ENCODE results near the gene SOWAHB. TPM values are rescaled to one million over a fixed set of nuclear protein-coding genes. Genes with fewer than 3 reads are reported as not detected.

The SOWAHB gene
- total and polyA plus RNA-seq, 2 donors (not counting 1 experiment from before 2014, with no cell fraction given), result 0.07 to 0.17 TPM

GRCh38 chr4:76886848-76887441 lies 11.0 kb downstream of the SOWAHB start:
- Histone ChIP-seq H3K27me3 (ENCODE audit: control insufficient read depth, insufficient read depth, low read length) (peaks cover 2% of the 10 kb centered on the region), H3K9ac (ENCODE audit: insufficient read depth, low read length) (no peak overlapping the region), H3K36me3 (ENCODE audit: control insufficient read depth, insufficient read depth, low read length) (no peaks in the 10 kb centered on the region), H4K20me1 (ENCODE audit: control insufficient read depth, extremely low read depth, insufficient read depth, low read length) (no peaks in the 10 kb centered on the region), H3K27ac (ENCODE audit: insufficient read depth, low read length) (no peak overlapping the region), H3K79me2 (ENCODE audit: control insufficient read depth, insufficient read depth, low read length) (no peaks in the 10 kb centered on the region), H3K4me1 (ENCODE audit: control insufficient read depth, extremely low read depth, insufficient read depth, low read length) (peaks cover 3% of the 10 kb centered on the region), H2AFZ (ENCODE audit: low read length) (no peak overlapping the region), H3K4me2 (ENCODE audit: extremely low read depth, insufficient read depth, low read length) (no peak overlapping the region), H3K4me3 (replicated peaks in 1 of 4; ENCODE audit: control extremely low read depth in 1 of 4, insufficient read depth in 1 of 4, low read depth in 3 of 4, low read length in 4 of 4) (no peak overlapping the region), H3K9me3 (ENCODE audit: control insufficient read depth, insufficient read depth, low read depth, low read length) (no peaks in the 10 kb centered on the region)
- TF ChIP-seq EZH2 (IDR thresholded peaks at IDR 0.05; ENCODE audit: low read length, missing control alignments) (no peak), CTCF (conservative IDR thresholded peaks at IDR 0.05 in 1 of 2, IDR thresholded peaks at IDR 0.05 in 1 of 2; ENCODE audit: low read depth in 1 of 2, low read length in 2 of 2) (no peak)
- no peak for DNase-seq (ENCODE audit: low read depth in 2 of 2)

- Histone ChIP-seq H3K27ac (ENCODE audit: insufficient read depth, low read length) (no peak overlapping the region), H3K4me2 (ENCODE audit: extremely low read depth, insufficient read depth, low read length) (no peak overlapping the region), H3K4me1 (ENCODE audit: control insufficient read depth, extremely low read depth, insufficient read depth, low read length) (peaks cover 3% of the 10 kb centered on the region), H3K79me2 (ENCODE audit: control insufficient read depth, insufficient read depth, low read length) (no peaks in the 10 kb centered on the region), H3K9ac (ENCODE audit: insufficient read depth, low read length) (no peak overlapping the region), H4K20me1 (ENCODE audit: control insufficient read depth, extremely low read depth, insufficient read depth, low read length) (no peaks in the 10 kb centered on the region), H3K4me3 (replicated peaks in 1 of 4; ENCODE audit: control extremely low read depth in 1 of 4, insufficient read depth in 1 of 4, low read depth in 3 of 4, low read length in 4 of 4) (no peak overlapping the region), H3K9me3 (ENCODE audit: control insufficient read depth, insufficient read depth, low read depth, low read length) (no peaks in the 10 kb centered on the region), H2AFZ (ENCODE audit: low read length) (no peak overlapping the region), H3K36me3 (ENCODE audit: control insufficient read depth, insufficient read depth, low read length) (no peaks in the 10 kb centered on the region), H3K27me3 (ENCODE audit: control insufficient read depth, insufficient read depth, low read length) (no peaks in the 10 kb centered on the region)
- no peak for DNase-seq (ENCODE audit: low read depth in 2 of 2)
- TF ChIP-seq CTCF (conservative IDR thresholded peaks at IDR 0.05 in 1 of 2, IDR thresholded peaks at IDR 0.05 in 1 of 2; ENCODE audit: low read depth in 1 of 2, low read length in 2 of 2) (no peak), EZH2 (IDR thresholded peaks at IDR 0.05; ENCODE audit: low read length, missing control alignments) (no peak)
These were observed 11.7 kb downstream of the SOWAHB start for GRCh38 chr4:76886214-76886613.

DNA sequence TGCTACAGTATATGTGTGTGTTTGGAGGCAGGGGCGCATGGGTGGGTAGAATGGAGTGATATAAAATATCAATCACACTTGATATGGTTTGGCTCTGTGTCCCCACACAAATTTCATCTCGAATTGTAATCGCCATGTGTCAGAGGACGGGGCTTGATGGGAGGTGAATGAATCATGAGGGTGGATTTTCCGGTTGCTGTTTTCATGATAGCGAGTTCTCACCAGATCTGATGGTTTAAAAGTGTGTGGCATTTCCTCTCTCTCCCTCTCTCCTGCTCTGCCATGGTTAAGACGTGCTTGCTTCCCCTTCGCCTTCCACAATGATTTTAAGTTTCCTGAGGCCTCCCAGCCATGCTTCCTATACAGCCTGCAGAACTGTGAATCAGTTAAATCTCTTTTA lies 14.8 kb downstream of the SOWAHB start:
- Histone ChIP-seq H3K4me3 (replicated peaks in 1 of 4; ENCODE audit: control extremely low read depth in 1 of 4, insufficient read depth in 1 of 4, low read depth in 3 of 4, low read length in 4 of 4) (no peak overlapping the region), H3K4me2 (ENCODE audit: extremely low read depth, insufficient read depth, low read length) (no peak overlapping the region), H3K9ac (ENCODE audit: insufficient read depth, low read length) (no peak overlapping the region), H3K27ac (ENCODE audit: insufficient read depth, low read length) (no peak overlapping the region), H4K20me1 (ENCODE audit: control insufficient read depth, extremely low read depth, insufficient read depth, low read length) (no peaks in the 10 kb centered on the region), H3K4me1 (ENCODE audit: control insufficient read depth, extremely low read depth, insufficient read depth, low read length) (peaks cover 3% of the 10 kb centered on the region), H3K36me3 (ENCODE audit: control insufficient read depth, insufficient read depth, low read length) (no peaks in the 10 kb centered on the region), H2AFZ (ENCODE audit: low read length) (no peak overlapping the region), H3K27me3 (ENCODE audit: control insufficient read depth, insufficient read depth, low read length) (no peaks in the 10 kb centered on the region), H3K9me3 (ENCODE audit: control insufficient read depth, insufficient read depth, low read depth, low read length) (no peaks in the 10 kb centered on the region), H3K79me2 (ENCODE audit: control insufficient read depth, insufficient read depth, low read length) (no peaks in the 10 kb centered on the region)
- peak; percentile 36 to 81 for DNase-seq (ENCODE audit: low read depth in 2 of 2)
- TF ChIP-seq EZH2 (IDR thresholded peaks at IDR 0.05; ENCODE audit: low read length, missing control alignments) (no peak), CTCF (conservative IDR thresholded peaks at IDR 0.05 in 1 of 2, IDR thresholded peaks at IDR 0.05 in 1 of 2; ENCODE audit: low read depth in 1 of 2, low read length in 2 of 2) (no peak)
